CD8-positive, alpha-beta memory T cell (primary cell): Measurements from ENCODE around the gene ZNF221. TPM values are rescaled to one million over a fixed set of nuclear protein-coding genes. Genes with fewer than 3 reads are reported as not detected.
"Not testable (repeated sequence)": the region's sequence is repeated elsewhere in the genome, so short reads cannot be mapped to it uniquely, and the experiment has no call there.

ENCODE experiments used
- CTCF ChIA-PET: fragments of 350-600 bp; sonication (Branson Sonifier 250); formaldehyde crosslinking; loops from one replicate; lab custom pipeline; 2021; ENCODE audit warnings: antibody characterized with exemption; lab: Charles Lee
- POLR2A ChIA-PET: fragments of 350-600 bp; sonication (Branson Sonifier 250); formaldehyde crosslinking; loops from one replicate; lab custom pipeline; 2021; ENCODE audit warnings: antibody characterized with exemption; lab: Charles Lee
- DNase-seq, 5 donors: peaks; one replicate each; pipeline versions ENCODE4 v3.0.0 to v3.0.0-alpha.2; 2020 to 2022; ENCODE audit warnings: mixed read lengths in 1 of 5
- H3K27ac ChIP-seq: one replicate; pipeline ENCODE4 v1.7.0; 2013; ENCODE audit warnings: low read depth, mild to moderate bottlenecking, low read length, moderate library complexity
- H3K27me3 ChIP-seq: 2 replicates; pipeline ENCODE4 v1.7.0; 2013; ENCODE audit warnings: low read length, mild to moderate bottlenecking; ENCODE audit not compliant: insufficient read depth, poor library complexity, severe bottlenecking
- H3K36me3 ChIP-seq: 2 replicates; pipeline ENCODE4 v1.7.0; 2013; ENCODE audit warnings: mild to moderate bottlenecking, low read length, moderate library complexity; ENCODE audit not compliant: insufficient read depth
- H3K4me1 ChIP-seq: 2 replicates; pipeline ENCODE4 v1.7.0; 2013; ENCODE audit warnings: mild to moderate bottlenecking, low read length, moderate library complexity; ENCODE audit not compliant: insufficient read depth
- H3K4me3 ChIP-seq: 2 replicates; pipeline ENCODE4 v1.7.0; 2013; ENCODE audit warnings: mild to moderate bottlenecking, low read length
- H3K9me3 ChIP-seq: 2 replicates; pipeline ENCODE4 v1.7.0; 2013; ENCODE audit warnings: mild to moderate bottlenecking, low read length
- H3K27ac Mint-ChIP-seq, 8 donors: one replicate each; pipeline ENCODE4 v1.8.0; 2020 to 2021; ENCODE audit warnings: mixed read lengths in 8 of 8, mild to moderate bottlenecking in 6 of 8, inconsistent platforms in 3 of 8, moderate library complexity in 3 of 8
- H3K27me3 Mint-ChIP-seq, 2 donors: one replicate each; pipeline ENCODE4 v1.8.0; 2020 to 2021; ENCODE audit warnings: mixed read lengths in 2 of 2, mild to moderate bottlenecking in 1 of 2, moderate library complexity in 1 of 2
- H3K36me3 Mint-ChIP-seq, 3 donors: one replicate each; pipeline ENCODE4 v1.8.0; 2020 to 2021; ENCODE audit warnings: mixed read lengths in 3 of 3, inconsistent platforms in 1 of 3, mild to moderate bottlenecking in 1 of 3
- H3K4me1 Mint-ChIP-seq, 3 donors: one replicate each; pipeline ENCODE4 v1.8.0; 2020 to 2021; ENCODE audit warnings: mixed read lengths in 3 of 3, inconsistent platforms in 1 of 3, mild to moderate bottlenecking in 1 of 3
- H3K4me3 Mint-ChIP-seq, 7 donors: one replicate each; pipeline ENCODE4 v1.8.0; 2020 to 2021; ENCODE audit warnings: mixed read lengths in 7 of 7, mild to moderate bottlenecking in 6 of 7, moderate library complexity in 4 of 7, inconsistent platforms in 2 of 7
- H3K9me3 Mint-ChIP-seq, 5 donors: one replicate each; pipeline ENCODE4 v1.8.0; 2020 to 2022; ENCODE audit warnings: mixed read lengths in 5 of 5, mild to moderate bottlenecking in 3 of 5, moderate library complexity in 2 of 5, inconsistent platforms in 1 of 5
- polyA plus RNA-seq: library from polyadenylated mRNA; unstranded; fragments of 300-500 nt; fragmentation: Illumina TruSeq; gene quantifications from one replicate; pipeline ENCODE4 v1.2.3, GENCODE V29; 2021
- total RNA-seq, 2 experiments: library from RNA; stranded (reverse); gene quantifications; one replicate each; pipeline ENCODE4 v1.2.3, GENCODE V29; 2021

The ZNF221 gene
- total and polyA plus RNA-seq, 3 experiments from 2014 or later = 1.7 to 3.3 (median 1.8) TPM

DNA sequence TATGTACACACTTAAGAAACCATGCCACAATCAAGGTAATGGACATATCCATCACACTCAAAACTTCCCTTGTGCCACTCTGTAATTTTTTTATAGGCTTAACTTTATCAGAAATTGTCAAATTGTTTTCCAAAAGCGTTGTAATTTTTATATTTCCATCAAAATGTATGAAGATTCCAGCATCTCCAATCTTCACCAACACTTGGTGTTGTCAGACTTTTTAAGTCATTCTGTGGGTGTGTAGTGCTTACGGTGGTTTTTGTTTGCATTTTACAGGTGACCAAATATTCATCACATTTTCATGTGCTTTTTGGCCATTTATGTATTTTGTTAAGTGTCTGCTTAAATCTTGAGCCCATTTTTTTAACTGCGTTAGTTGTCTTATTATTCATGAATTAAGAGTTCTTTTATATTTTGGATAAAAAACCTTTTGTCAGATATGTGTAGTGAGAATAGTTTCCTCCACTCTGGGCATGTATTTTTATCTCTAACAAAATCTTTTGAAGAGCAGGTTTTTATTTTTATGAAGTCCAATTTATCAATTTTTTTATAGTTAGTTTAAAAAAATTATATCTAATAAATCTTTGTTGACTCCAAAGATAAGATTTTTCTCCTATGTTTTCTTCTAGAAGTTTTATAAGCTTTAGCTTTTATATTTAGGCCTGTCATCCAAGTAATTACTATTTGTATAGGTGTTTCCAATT is 11.3 kb upstream of the ZNF221 start:
- Mint-ChIP-seq H3K9me3 (peaks cover 8 to 16% (median 13%) of the 10 kb centered on the region in 5 donors), H3K36me3 (peaks cover 2 to 14% (median 7%) of the 10 kb centered on the region in 3 donors), H3K27ac (no peak overlapping the region), H3K4me3 (no peak overlapping the region), H3K4me1 (peaks cover 9 to 14% (median 12%) of the 10 kb centered on the region in 3 donors), H3K27me3 (peaks cover 17 to 27% of the 10 kb centered on the region in 2 donors)
- Histone ChIP-seq H3K4me3 (no peak overlapping the region), H3K4me1 (peaks cover 4% of the 10 kb centered on the region), H3K9me3 (no peaks in the 10 kb centered on the region), H3K27ac (no peak overlapping the region), H3K36me3 (no peaks in the 10 kb centered on the region), H3K27me3 (no peaks in the 10 kb centered on the region)
- no peak for DNase-seq
- CTCF ChIA-PET = no interaction called here
- POLR2A ChIA-PET = no interaction called here

DNA sequence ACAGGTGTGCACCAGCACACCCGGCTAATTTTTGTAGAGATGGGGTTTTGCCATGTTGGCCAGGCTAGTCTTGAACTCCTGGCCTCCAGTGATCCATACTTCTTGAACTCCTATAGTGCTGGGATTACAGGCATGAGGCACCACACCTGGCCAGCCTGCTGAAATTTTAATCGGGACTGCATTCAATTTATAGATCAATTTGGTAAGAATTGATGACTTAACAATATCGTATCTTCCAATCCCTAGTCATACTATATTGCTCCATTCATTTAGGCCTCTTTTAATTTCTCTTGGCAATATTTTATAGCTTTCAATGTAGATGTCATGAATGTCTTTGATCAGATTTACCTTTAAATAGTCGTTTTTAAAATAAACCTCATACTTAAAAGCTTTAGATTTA is 10.3 kb upstream of the ZNF221 start:
- Histone ChIP-seq H3K27ac (no peak overlapping the region), H3K4me3 (no peak overlapping the region), H3K9me3 (no peaks in the 10 kb centered on the region), H3K4me1 (peaks cover 1% of the 10 kb centered on the region), H3K36me3 (no peaks in the 10 kb centered on the region), H3K27me3 (no peaks in the 10 kb centered on the region)
- ChIA-PET CTCF (no interaction called here), POLR2A (interaction anchor here (0.6 kb wide), 1 partner anchor 40 kb away, joined by 3 read pairs; no protein-coding TSS in a partner anchor)
- DNase-seq = no peak
- Mint-ChIP-seq H3K9me3 (peaks cover 8 to 16% (median 14%) of the 10 kb centered on the region in 5 donors), H3K36me3 (peaks cover 0 to 15% (median 2%) of the 10 kb centered on the region in 3 donors), H3K27me3 (peaks cover 25 to 36% of the 10 kb centered on the region in 2 donors), H3K4me3 (no peak overlapping the region), H3K4me1 (peaks cover 0 to 4% (median 2%) of the 10 kb centered on the region in 3 donors), H3K27ac (no peak overlapping the region)

DNA sequence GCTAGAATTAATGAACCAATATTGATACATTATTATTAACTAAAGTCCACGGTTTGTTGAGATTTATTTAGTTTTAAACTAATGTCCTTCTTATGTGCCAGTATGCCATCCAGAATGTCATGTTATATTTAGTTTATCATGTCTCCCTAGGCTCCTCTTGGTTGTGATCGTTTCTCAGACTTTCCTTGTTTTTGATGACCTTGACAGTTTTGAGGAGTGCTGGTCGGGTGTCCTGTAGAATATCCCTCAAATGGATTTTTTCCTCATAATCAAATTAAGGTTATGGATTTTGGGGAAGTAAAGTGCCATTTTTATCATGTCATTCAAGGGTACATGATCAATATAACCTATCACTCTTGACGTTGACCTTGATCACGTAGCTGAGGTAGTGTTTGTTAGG is 9.8 kb upstream of the ZNF221 start:
- Histone ChIP-seq H3K4me3 (no peak overlapping the region), H3K27ac (no peak overlapping the region), H3K9me3 (no peaks in the 10 kb centered on the region), H3K36me3 (no peaks in the 10 kb centered on the region), H3K27me3 (no peaks in the 10 kb centered on the region), H3K4me1 (no peaks in the 10 kb centered on the region)
- H3K27me3 Mint-ChIP-seq = peaks cover 30 to 40% of the 10 kb centered on the region in 2 donors
- no peaks in the 10 kb centered on the region for H3K4me1 Mint-ChIP-seq
- ChIA-PET CTCF (no interaction called here), POLR2A (interaction anchor here (0.6 kb wide), 1 partner anchor 40 kb away, joined by 3 read pairs; no protein-coding TSS in a partner anchor)
- H3K9me3 Mint-ChIP-seq = peaks cover 13 to 20% (median 19%) of the 10 kb centered on the region in 5 donors
- DNase-seq = no peak
- H3K36me3 Mint-ChIP-seq = peaks cover 0 to 20% (median 2%) of the 10 kb centered on the region in 3 donors
- no peak overlapping the region for H3K4me3 Mint-ChIP-seq
- no peak overlapping the region for H3K27ac Mint-ChIP-seq

DNA sequence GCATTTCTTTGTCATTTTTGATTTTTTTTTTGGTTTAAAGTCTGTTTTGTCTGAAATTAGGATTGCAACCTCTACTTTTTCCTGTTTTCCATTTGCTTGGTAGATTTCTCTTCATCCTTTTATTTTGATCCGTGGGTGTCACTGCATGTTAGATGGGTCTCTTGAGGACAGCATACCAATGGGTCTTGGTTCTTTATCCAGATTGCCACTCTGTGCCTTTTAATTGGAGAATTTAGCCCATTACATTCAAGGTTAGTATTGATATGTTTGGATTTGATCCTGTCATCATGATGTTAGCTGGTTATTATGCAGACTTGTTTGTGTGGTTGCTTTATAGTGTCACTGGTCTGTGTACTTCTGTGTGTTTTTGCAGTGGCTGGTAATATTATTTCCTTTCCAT is 3.6 kb upstream of the ZNF221 start:
- H3K27me3 ChIP-seq, CTCF ChIA-PET, H3K4me1 ChIP-seq, POLR2A ChIA-PET, H3K36me3 ChIP-seq, DNase-seq, H3K27ac Mint-ChIP-seq, H3K4me3 ChIP-seq, H3K27ac ChIP-seq, H3K9me3 ChIP-seq: not testable (repeated sequence)
- Mint-ChIP-seq H3K9me3 (peaks cover 29 to 55% (median 41%) of the 10 kb centered on the region in 5 donors), H3K27me3 (peaks cover 38 to 62% of the 10 kb centered on the region in 2 donors), H3K4me1 (peaks cover 11 to 15% (median 12%) of the 10 kb centered on the region in 3 donors), H3K4me3 (peak overlapping the region in 1 of 7 donors; percentile 16), H3K36me3 (peaks cover 10 to 39% (median 11%) of the 10 kb centered on the region in 3 donors)

DNA sequence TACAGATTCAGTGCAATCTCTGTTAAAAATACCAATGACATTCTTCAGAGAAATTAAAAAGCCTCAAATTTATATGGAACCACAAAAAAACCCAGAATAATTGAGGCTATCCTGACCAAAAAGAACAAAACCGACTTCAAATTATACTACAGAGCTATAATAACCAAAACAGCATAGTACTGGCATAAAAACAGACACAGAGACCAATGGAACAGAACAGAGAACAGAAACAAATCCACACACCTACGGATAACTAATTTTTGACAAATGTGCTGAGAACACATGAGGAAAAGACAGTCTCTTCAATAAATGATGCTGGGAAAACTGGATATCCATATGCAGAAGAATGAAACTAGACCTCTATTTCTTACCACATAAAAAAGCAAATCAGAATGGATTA is 1.2 kb upstream of the ZNF221 start:
- H3K9me3 Mint-ChIP-seq = peaks cover 29 to 57% (median 42%) of the 10 kb centered on the region in 5 donors
- peaks cover 29 to 48% of the 10 kb centered on the region in 2 donors for H3K27me3 Mint-ChIP-seq
- H3K4me1 ChIP-seq, POLR2A ChIA-PET, H3K27ac ChIP-seq, H3K9me3 ChIP-seq, H3K36me3 ChIP-seq, H3K27me3 ChIP-seq, DNase-seq, H3K4me3 ChIP-seq: not testable (repeated sequence)
- peak overlapping the region in 2 of 8 donors; percentile 6 to 15 for H3K27ac Mint-ChIP-seq
- H3K4me3 Mint-ChIP-seq = peak overlapping the region; percentile 7 to 88 (median 38)
- H3K4me1 Mint-ChIP-seq = peaks cover 11 to 15% (median 13%) of the 10 kb centered on the region in 3 donors
- CTCF ChIA-PET = interaction anchor here (2.1 kb wide), 1 partner anchor 14 kb away, joined by 8 read pairs; the partner anchor contains the start of gene ZNF45
- peaks cover 9 to 51% (median 10%) of the 10 kb centered on the region in 3 donors for H3K36me3 Mint-ChIP-seq

DNA sequence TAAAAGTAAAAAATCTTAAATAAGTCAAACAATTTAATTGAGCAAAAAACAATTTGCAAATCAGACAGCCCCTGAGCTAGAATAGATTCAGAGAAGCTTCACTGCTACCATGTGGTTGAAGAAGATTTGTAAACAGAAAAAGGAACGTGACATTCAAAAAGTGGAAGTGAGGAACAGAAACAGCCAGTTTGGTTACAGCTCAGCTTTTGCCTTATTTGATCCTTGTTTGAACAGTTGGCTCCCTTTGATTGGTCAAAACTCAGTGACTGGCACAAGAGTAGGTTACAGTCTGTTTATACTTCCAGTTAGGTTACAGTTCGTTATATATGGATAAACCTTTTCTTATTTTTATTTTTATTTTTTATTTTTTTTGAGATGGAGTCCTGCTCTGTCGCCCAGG is 5.8 kb downstream of the ZNF221 start:
- Mint-ChIP-seq H3K9me3 (peaks cover 19 to 59% (median 42%) of the 10 kb centered on the region in 5 donors), H3K27me3 (no peaks in the 10 kb centered on the region), H3K27ac (no peak overlapping the region), H3K36me3 (peaks cover 0 to 67% (median 16%) of the 10 kb centered on the region in 3 donors), H3K4me3 (no peak overlapping the region), H3K4me1 (peaks cover 0 to 5% (median 4%) of the 10 kb centered on the region in 3 donors)
- Histone ChIP-seq H3K4me3 (no peak overlapping the region), H3K36me3 (no peaks in the 10 kb centered on the region), H3K27me3 (no peaks in the 10 kb centered on the region), H3K4me1 (no peaks in the 10 kb centered on the region), H3K9me3 (no peaks in the 10 kb centered on the region), H3K27ac (no peak overlapping the region)
- CTCF ChIA-PET = no interaction called here
- POLR2A ChIA-PET = no interaction called here
- no peak for DNase-seq

DNA sequence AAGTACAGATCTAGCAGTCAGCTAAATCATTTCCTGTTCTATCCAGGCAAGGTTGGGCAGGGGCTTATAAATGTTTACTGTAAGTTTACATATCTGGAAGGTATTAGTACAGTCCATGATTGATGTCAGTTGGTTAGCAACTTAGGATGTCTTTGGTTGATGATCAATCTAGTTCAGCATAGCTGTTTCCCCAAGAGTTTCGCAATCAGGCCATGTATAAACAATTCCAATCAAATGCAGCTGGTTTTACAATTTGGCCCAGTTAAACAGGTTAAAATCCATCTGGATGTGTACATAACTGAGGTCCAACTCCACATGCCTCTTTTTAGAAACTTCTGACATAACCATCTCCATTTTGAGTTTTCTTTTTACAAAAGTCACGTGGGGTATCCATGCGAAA is 6.9 kb downstream of the ZNF221 start:
- Mint-ChIP-seq H3K4me1 (no peaks in the 10 kb centered on the region), H3K27me3 (no peaks in the 10 kb centered on the region), H3K36me3 (peaks cover 0 to 71% (median 25%) of the 10 kb centered on the region in 3 donors), H3K4me3 (no peak overlapping the region), H3K27ac (no peak overlapping the region), H3K9me3 (peaks cover 21 to 70% (median 51%) of the 10 kb centered on the region in 5 donors)
- DNase-seq = no peak
- no peaks in the 10 kb centered on the region for H3K9me3 ChIP-seq
- H3K27me3 ChIP-seq = no peaks in the 10 kb centered on the region
- H3K4me3 ChIP-seq = no peak overlapping the region
- H3K4me1 ChIP-seq = no peaks in the 10 kb centered on the region
- no peak overlapping the region for H3K27ac ChIP-seq
- ChIA-PET CTCF (no interaction called here), POLR2A (no interaction called here)
- no peaks in the 10 kb centered on the region for H3K36me3 ChIP-seq

DNA sequence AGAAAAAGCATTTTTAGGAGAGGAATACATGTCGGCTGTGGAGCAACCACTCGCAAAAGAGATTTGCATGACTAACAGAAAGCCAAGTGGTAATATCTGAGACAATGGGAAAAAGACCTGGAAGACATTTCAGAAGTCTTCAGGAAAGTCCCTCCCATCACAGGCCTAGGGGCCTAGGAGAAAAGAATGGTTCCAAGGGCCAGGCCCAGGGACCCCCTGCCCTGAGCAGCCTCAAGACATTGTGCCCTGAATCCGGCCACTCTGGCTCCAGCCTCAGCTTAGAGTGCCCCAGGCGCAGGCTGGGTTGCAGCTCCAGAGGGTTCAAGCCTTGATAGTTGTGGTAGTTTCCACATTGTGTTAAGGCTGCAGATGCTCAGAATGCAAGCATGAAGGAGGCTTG is 9.4 kb downstream of the ZNF221 start:
- ChIA-PET POLR2A (no interaction called here), CTCF (no interaction called here)
- H3K36me3 ChIP-seq = no peaks in the 10 kb centered on the region
- Mint-ChIP-seq H3K4me3 (no peak overlapping the region), H3K9me3 (peaks cover 34 to 79% (median 60%) of the 10 kb centered on the region in 5 donors), H3K27me3 (no peaks in the 10 kb centered on the region), H3K27ac (no peak overlapping the region), H3K36me3 (peaks cover 10 to 79% (median 45%) of the 10 kb centered on the region in 3 donors), H3K4me1 (no peaks in the 10 kb centered on the region)
- H3K4me1 ChIP-seq = no peaks in the 10 kb centered on the region
- no peak overlapping the region for H3K4me3 ChIP-seq
- no peaks in the 10 kb centered on the region for H3K9me3 ChIP-seq
- no peak overlapping the region for H3K27ac ChIP-seq
- no peaks in the 10 kb centered on the region for H3K27me3 ChIP-seq
- DNase-seq = no peak
